ENCODE data around the gene PEX11B.

- TF ChIP-seq CTCF (IDR thresholded peaks at IDR 0.05; ENCODE audit: borderline replicate concordance, extremely low read depth, low read length, poor library complexity, severe bottlenecking) (no peak), EZH2 (IDR thresholded peaks at IDR 0.05; ENCODE audit: borderline replicate concordance, low read depth, low read length, severe bottlenecking) (no peak)
Observed at GRCh38 chr1:145935708-145936107, 17.2 kb upstream of the PEX11B start.

Data from DND-41 (cell line).